Amniotic stem cell (primary cell): Measurements from ENCODE around the gene PLCG1.

Experiments used
- DNase-seq: peaks from one replicate; lab custom pipeline; 2025; lab: John Stamatoyannopoulos, UW

The PLCG1 gene

GRCh38 chr20:41167118-41167470, 29.8 kb downstream of the PLCG1 start:
- DNase-seq: no peak

- DNase-seq: no peak
Measured at GRCh38 chr20:41167481-41168253, 30.3 kb downstream of the PLCG1 start.

- no peak for DNase-seq
Measured at GRCh38 chr20:41168281-41169161, 31.2 kb downstream of the PLCG1 start.

- no peak for DNase-seq
Measured at GRCh38 chr20:41169162-41169690, 31.9 kb downstream of the PLCG1 start.

GRCh38 chr20:41169791-41170351, 32.5 kb downstream of the PLCG1 start:
- no peak for DNase-seq

- DNase-seq: no peak
Measured at GRCh38 chr20:41170386-41171105, 33.2 kb downstream of the PLCG1 start.

- no peak for DNase-seq
Measured at GRCh38 chr20:41171736-41172295, 34.5 kb downstream of the PLCG1 start.

GRCh38 chr20:41172296-41173140, 35.2 kb downstream of the PLCG1 start:
- no peak for DNase-seq

- DNase-seq: peak; percentile 18
Measured at GRCh38 chr20:41173161-41173721, 35.9 kb downstream of the PLCG1 start.

GRCh38 chr20:41173791-41174341, 36.5 kb downstream of the PLCG1 start:
- DNase-seq: no peak

GRCh38 chr20:41174373-41174772, 37.0 kb downstream of the PLCG1 start:
- no peak for DNase-seq

- DNase-seq: no peak
Measured at GRCh38 chr20:41174782-41175181, 37.4 kb downstream of the PLCG1 start.

- DNase-seq: no peak
Measured at GRCh38 chr20:41175201-41175651, 37.9 kb downstream of the PLCG1 start.

GRCh38 chr20:41175727-41176330, 38.5 kb downstream of the PLCG1 start:
- no peak for DNase-seq

- no peak for DNase-seq
Measured at GRCh38 chr20:41176711-41177552, 39.6 kb downstream of the PLCG1 start.

GRCh38 chr20:41177636-41178035, 40.3 kb downstream of the PLCG1 start:
- DNase-seq: peak; percentile 82

- DNase-seq: no peak
Measured at GRCh38 chr20:41178495-41178894, 41.2 kb downstream of the PLCG1 start.

- no peak for DNase-seq
Measured at GRCh38 chr20:41178904-41179432, 41.6 kb downstream of the PLCG1 start.
